Gastroesophageal sphincter (tissue), 4 donors: ENCODE results near the gene NCK2. TPM values are rescaled to one million over a fixed set of nuclear protein-coding genes. Genes with fewer than 3 reads are reported as not detected.

Source experiments
- ATAC-seq: fragments of 150-250 bp; one replicate; pipeline ENCODE4 v1.9.1; 2016; ENCODE audit warnings: mild to moderate bottlenecking, moderate library complexity
- H3K27ac ChIP-seq, 4 donors: fragments of 200-600 bp; sonication (generic) in 3 of 4; 1 replicate in 3 of 4; 2 replicates in 1 of 4; pipeline ENCODE4 v1.5.1; 2016 to 2019
- H3K27me3 ChIP-seq: fragments of 200-600 bp; sonication (generic); one replicate; pipeline ENCODE4 v1.5.1; 2019
- H3K36me3 ChIP-seq, 2 donors: fragments of 200-600 bp; sonication (generic); one replicate each; pipeline ENCODE4 v1.5.1; 2019; ENCODE audit warnings: control low read depth in 1 of 2
- H3K4me1 ChIP-seq, 3 donors: fragments of 200-600 bp; sonication (generic); 1 replicate in 2 of 3; 2 replicates in 1 of 3; pipeline ENCODE4 v1.5.1; 2016 to 2019; ENCODE audit warnings: control low read depth in 2 of 3
- H3K4me3 ChIP-seq, 2 donors: fragments of 200-600 bp; sonication (generic); one replicate each; pipeline ENCODE4 v1.5.1; 2019; ENCODE audit warnings: mild to moderate bottlenecking in 1 of 2, moderate library complexity in 1 of 2
- H3K9me3 ChIP-seq, 3 donors: fragments of 200-600 bp; sonication (generic); one replicate each; pipeline ENCODE4 v1.5.1; 2017 to 2019; ENCODE audit warnings: control low read depth in 2 of 3
- EP300 ChIP-seq: sonication (generic); formaldehyde crosslinking; IDR thresholded peaks from one replicate; pipeline ENCODE4 v1.6.1; 2017; ENCODE audit warnings: antibody characterized with exemption, mild to moderate bottlenecking
- POLR2A ChIP-seq, 2 donors: fragments of 450-650 bp; IDR thresholded peaks; one replicate each; pipeline ENCODE4 v1.6.1; 2017; ENCODE audit warnings: antibody characterized with exemption in 2 of 2, mild to moderate bottlenecking in 2 of 2, moderate library complexity in 1 of 2
- POLR2AphosphoS5 ChIP-seq: sonication (generic); formaldehyde crosslinking; IDR thresholded peaks from one replicate; pipeline ENCODE4 v1.6.1; 2017; ENCODE audit warnings: antibody characterized with exemption
- WGBS, 2 donors: methylation state at CpG; one replicate each; pipeline ENCODE4 v1.1.5; 2018; ENCODE audit warnings: low coverage in 1 of 2; 5-methylcytosine and 5-hydroxymethylcytosine counted together
- total RNA-seq, 4 donors: library from RNA; depleted of rRNA; stranded (reverse); fragments of >200 nt; gene quantifications; one replicate each; pipeline ENCODE4 v1.1.0, GENCODE V29; 2016
- TF ChIP-seq, protein P1 (sequence below), 4 experiments: fragments of 200-600 bp in 2 of 4; fragments of 450-650 bp in 2 of 4; sonication (generic) in 1 of 4; IDR thresholded peaks; one replicate each; pipeline ENCODE4 v1.5.1; 2017 to 2019; ENCODE audit warnings: antibody characterized with exemption in 4 of 4, mild to moderate bottlenecking in 2 of 4, moderate library complexity in 2 of 4

The NCK2 gene
- total RNA-seq, 4 donors from 2014 or later, result 63.0 to 131 (median 89.5) TPM

- Histone ChIP-seq H3K27me3 (no peaks in the 10 kb centered on the region), H3K9me3 (no peaks in the 10 kb centered on the region), H3K4me1 (peaks cover 0 to 71% (median 14%) of the 10 kb centered on the region in 3 donors), H3K27ac (no peak overlapping the region), H3K4me3 (no peak overlapping the region), H3K36me3 (no peaks in the 10 kb centered on the region)
- WGBS, 2 donors, result 92 to 98% methylated on average over 2 to 5 of the region's 12 CpGs
- no peak for ATAC-seq
- TF ChIP-seq POLR2AphosphoS5 (no peak), POLR2A (IDR thresholded peaks at IDR 0.05) (no peak)
- TF ChIP-seq, protein P1, sequence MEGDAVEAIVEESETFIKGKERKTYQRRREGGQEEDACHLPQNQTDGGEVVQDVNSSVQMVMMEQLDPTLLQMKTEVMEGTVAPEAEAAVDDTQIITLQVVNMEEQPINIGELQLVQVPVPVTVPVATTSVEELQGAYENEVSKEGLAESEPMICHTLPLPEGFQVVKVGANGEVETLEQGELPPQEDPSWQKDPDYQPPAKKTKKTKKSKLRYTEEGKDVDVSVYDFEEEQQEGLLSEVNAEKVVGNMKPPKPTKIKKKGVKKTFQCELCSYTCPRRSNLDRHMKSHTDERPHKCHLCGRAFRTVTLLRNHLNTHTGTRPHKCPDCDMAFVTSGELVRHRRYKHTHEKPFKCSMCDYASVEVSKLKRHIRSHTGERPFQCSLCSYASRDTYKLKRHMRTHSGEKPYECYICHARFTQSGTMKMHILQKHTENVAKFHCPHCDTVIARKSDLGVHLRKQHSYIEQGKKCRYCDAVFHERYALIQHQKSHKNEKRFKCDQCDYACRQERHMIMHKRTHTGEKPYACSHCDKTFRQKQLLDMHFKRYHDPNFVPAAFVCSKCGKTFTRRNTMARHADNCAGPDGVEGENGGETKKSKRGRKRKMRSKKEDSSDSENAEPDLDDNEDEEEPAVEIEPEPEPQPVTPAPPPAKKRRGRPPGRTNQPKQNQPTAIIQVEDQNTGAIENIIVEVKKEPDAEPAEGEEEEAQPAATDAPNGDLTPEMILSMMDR (IDR thresholded peaks at IDR 0.05), result no peak
Measured at GRCh38 chr2:105760639-105761337, 16.1 kb downstream of the NCK2 start.

- no peak overlapping the region for H3K4me3 ChIP-seq
- 74 to 75% methylated on average over 3 to 7 of the region's 11 CpGs for WGBS, 2 donors
- no peak overlapping the region for H3K27ac ChIP-seq
- H3K36me3 ChIP-seq, result peaks cover 0 to 12% of the 10 kb centered on the region in 2 donors
- no peaks in the 10 kb centered on the region for H3K27me3 ChIP-seq
- H3K9me3 ChIP-seq, result no peaks in the 10 kb centered on the region
- TF ChIP-seq POLR2A (IDR thresholded peaks at IDR 0.05) (no peak), EP300 (no peak), POLR2AphosphoS5 (no peak)
- TF ChIP-seq, protein P1 (IDR thresholded peaks at IDR 0.05), result no peak
- peaks cover 0 to 59% (median 9%) of the 10 kb centered on the region in 3 donors for H3K4me1 ChIP-seq
- no peak for ATAC-seq
Measured at GRCh38 chr2:105761931-105762515, 17.3 kb downstream of the NCK2 start.

DNA sequence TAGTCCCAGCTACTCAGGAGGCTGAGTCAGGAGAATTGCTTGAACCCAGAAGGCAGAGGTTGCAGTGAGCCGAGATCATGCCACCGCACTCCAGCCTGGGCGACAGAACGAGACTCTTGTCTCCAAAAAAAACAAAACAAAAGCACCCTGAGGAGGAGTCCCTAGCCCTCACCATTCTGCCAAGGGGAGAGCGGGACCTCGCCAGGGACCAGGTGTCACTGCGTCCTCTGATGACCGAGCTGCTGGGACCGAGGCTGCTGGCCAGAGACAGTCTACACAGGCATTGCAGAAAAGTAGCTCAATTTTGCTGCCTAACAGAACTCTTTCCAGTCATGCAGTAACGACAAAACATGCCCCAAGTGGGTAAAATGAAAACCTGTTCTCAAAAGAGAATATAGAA is 18.4 kb downstream of the NCK2 start:
- no peak for TF ChIP-seq POLR2A (IDR thresholded peaks at IDR 0.05)
- no peak for TF ChIP-seq EP300
- TF ChIP-seq POLR2AphosphoS5, result no peak
- TF ChIP-seq, protein P1 (IDR thresholded peaks at IDR 0.05), result no peak
- WGBS, 2 donors, result 73 to 100% methylated on average over 1 to 9 of the region's 10 CpGs
- H3K27ac ChIP-seq, result no peak overlapping the region
- no peak overlapping the region for H3K4me3 ChIP-seq
- peaks cover 0 to 20% of the 10 kb centered on the region in 2 donors for H3K36me3 ChIP-seq
- H3K4me1 ChIP-seq, result peaks cover 0 to 48% (median 9%) of the 10 kb centered on the region in 3 donors
- ATAC-seq, result no peak
- no peaks in the 10 kb centered on the region for H3K27me3 ChIP-seq
- no peaks in the 10 kb centered on the region for H3K9me3 ChIP-seq

- H3K4me1 ChIP-seq, result peaks cover 0 to 42% (median 9%) of the 10 kb centered on the region in 3 donors
- H3K4me3 ChIP-seq, result no peak overlapping the region
- no peak overlapping the region for H3K27ac ChIP-seq
- 80 to 83% methylated on average over 2 to 4 of the region's 9 CpGs for WGBS, 2 donors
- H3K9me3 ChIP-seq, result no peaks in the 10 kb centered on the region
- TF ChIP-seq, protein P1 (IDR thresholded peaks at IDR 0.05), result no peak
- H3K36me3 ChIP-seq, result peaks cover 0 to 22% of the 10 kb centered on the region in 2 donors
- H3K27me3 ChIP-seq, result no peaks in the 10 kb centered on the region
- no peak for ATAC-seq
Measured at GRCh38 chr2:105764059-105764458, 19.3 kb downstream of the NCK2 start.
